ENCODE results near the gene MFSD11.

DNA sequence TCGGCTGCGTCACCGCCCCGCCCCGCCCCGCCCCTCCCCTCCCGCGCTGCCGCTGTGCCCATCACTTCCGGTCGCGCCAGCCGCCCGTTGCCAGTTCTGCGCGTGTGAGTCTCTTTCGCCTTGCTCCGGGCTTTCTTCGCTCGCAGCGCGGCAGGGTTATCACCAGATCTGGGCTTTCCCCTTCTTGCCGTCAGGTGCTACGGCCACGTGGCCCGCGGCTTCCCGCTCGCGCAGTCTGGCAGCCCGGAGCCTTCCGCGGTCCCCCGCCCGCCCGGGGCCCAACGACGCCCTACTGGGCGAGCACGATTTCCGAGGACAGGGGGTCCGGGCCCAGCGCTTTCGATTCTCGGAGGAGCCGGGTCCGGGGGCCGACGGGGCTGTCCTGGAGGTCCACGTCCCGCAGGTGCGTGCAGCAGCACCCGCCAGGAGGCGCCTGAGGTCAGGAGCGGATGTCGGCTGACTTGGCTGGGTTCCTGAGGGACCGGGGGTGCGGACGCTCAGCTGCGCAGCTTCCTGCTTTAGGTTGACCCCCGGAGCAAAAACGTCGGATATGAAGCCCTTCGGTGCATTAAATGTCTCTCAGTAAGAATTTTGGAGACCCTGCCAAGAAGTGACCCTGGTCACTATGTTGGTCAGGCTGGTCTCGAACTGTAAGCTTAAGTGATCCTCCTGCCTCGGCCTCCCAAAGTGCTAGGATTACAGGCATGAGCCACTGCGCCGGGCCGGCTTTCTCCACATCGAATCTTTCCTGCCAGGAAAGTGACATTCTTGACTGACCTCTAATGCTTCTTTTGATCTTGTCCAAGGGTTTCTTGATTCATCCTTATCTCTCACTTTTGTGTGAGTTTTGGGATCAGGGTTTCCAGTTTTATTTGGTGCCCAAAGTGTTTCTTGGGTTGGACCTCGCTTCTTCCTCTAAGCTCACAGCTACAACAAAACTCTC, 10.9 kb upstream of the MFSD11 start, which contains the start of gene METTL23:
- TF ChIP-seq, protein P1, sequence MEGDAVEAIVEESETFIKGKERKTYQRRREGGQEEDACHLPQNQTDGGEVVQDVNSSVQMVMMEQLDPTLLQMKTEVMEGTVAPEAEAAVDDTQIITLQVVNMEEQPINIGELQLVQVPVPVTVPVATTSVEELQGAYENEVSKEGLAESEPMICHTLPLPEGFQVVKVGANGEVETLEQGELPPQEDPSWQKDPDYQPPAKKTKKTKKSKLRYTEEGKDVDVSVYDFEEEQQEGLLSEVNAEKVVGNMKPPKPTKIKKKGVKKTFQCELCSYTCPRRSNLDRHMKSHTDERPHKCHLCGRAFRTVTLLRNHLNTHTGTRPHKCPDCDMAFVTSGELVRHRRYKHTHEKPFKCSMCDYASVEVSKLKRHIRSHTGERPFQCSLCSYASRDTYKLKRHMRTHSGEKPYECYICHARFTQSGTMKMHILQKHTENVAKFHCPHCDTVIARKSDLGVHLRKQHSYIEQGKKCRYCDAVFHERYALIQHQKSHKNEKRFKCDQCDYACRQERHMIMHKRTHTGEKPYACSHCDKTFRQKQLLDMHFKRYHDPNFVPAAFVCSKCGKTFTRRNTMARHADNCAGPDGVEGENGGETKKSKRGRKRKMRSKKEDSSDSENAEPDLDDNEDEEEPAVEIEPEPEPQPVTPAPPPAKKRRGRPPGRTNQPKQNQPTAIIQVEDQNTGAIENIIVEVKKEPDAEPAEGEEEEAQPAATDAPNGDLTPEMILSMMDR (IDR thresholded peaks at IDR 0.05; ENCODE audit: extremely low read depth in 1 of 2, insufficient read depth in 1 of 2, low read depth in 1 of 2, low read length in 2 of 2), result peak; percentile 65 to 80
- TF ChIP-seq POLR2AphosphoS5 (IDR thresholded peaks at IDR 0.05; ENCODE audit: insufficient read depth, low read depth, low read length) (no peak), MYC (IDR thresholded peaks at IDR 0.05; ENCODE audit: low read depth, low read length) (no peak), POLR2A (IDR thresholded peaks at IDR 0.05; ENCODE audit: low read depth, low read length) (peak; percentile 66), EZH2 (IDR thresholded peaks at IDR 0.05; ENCODE audit: borderline replicate concordance, low read depth, low read length, severe bottlenecking) (no peak), GATA2 (IDR thresholded peaks at IDR 0.05; ENCODE audit: insufficient read depth, insufficient read length, low read depth, low read length) (no peak), FOS (IDR thresholded peaks at IDR 0.05; ENCODE audit: borderline replicate concordance, insufficient read depth, low read length) (no peak), JUN (IDR thresholded peaks at IDR 0.05; ENCODE audit: borderline replicate concordance, insufficient read depth, insufficient read length, low read depth) (no peak)
- TF ChIP-seq, protein P2, sequence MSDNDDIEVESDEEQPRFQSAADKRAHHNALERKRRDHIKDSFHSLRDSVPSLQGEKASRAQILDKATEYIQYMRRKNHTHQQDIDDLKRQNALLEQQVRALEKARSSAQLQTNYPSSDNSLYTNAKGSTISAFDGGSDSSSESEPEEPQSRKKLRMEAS (IDR thresholded peaks at IDR 0.05; ENCODE audit: insufficient read depth, insufficient read length), result peak; percentile 58
